GM20000 (cell line): ENCODE results near the gene KCNC1.

Source experiments
- DNase-seq: peaks from one replicate; pipeline ENCODE4 v3.0.0; 2012; ENCODE audit warnings: low spot score
- TF ChIP-seq, protein P1 (sequence below): IDR thresholded peaks from 2 replicates; pipeline ENCODE4 v1.5.1; 2012; ENCODE audit warnings: mild to moderate bottlenecking, control low read depth; ENCODE audit errors: extremely low read depth, missing control alignments

KCNC1 gene

DNA sequence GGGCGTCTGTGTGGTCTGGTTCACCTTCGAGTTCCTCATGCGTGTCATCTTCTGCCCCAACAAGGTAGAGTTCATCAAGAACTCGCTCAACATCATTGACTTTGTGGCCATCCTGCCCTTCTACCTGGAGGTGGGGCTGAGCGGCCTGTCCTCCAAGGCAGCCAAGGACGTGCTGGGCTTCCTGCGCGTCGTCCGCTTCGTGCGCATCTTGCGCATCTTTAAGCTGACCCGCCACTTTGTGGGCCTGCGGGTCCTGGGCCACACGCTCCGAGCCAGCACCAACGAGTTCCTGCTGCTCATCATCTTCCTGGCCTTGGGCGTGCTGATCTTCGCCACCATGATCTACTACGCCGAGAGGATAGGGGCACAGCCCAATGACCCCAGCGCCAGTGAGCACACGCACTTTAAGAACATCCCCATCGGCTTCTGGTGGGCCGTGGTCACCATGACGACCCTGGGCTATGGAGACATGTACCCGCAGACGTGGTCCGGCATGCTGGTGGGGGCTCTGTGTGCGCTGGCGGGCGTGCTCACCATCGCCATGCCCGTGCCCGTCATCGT, 37.3 kb downstream of the KCNC1 start:
- DNase-seq = no peak
- TF ChIP-seq, protein P1, sequence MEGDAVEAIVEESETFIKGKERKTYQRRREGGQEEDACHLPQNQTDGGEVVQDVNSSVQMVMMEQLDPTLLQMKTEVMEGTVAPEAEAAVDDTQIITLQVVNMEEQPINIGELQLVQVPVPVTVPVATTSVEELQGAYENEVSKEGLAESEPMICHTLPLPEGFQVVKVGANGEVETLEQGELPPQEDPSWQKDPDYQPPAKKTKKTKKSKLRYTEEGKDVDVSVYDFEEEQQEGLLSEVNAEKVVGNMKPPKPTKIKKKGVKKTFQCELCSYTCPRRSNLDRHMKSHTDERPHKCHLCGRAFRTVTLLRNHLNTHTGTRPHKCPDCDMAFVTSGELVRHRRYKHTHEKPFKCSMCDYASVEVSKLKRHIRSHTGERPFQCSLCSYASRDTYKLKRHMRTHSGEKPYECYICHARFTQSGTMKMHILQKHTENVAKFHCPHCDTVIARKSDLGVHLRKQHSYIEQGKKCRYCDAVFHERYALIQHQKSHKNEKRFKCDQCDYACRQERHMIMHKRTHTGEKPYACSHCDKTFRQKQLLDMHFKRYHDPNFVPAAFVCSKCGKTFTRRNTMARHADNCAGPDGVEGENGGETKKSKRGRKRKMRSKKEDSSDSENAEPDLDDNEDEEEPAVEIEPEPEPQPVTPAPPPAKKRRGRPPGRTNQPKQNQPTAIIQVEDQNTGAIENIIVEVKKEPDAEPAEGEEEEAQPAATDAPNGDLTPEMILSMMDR = no peak

DNA sequence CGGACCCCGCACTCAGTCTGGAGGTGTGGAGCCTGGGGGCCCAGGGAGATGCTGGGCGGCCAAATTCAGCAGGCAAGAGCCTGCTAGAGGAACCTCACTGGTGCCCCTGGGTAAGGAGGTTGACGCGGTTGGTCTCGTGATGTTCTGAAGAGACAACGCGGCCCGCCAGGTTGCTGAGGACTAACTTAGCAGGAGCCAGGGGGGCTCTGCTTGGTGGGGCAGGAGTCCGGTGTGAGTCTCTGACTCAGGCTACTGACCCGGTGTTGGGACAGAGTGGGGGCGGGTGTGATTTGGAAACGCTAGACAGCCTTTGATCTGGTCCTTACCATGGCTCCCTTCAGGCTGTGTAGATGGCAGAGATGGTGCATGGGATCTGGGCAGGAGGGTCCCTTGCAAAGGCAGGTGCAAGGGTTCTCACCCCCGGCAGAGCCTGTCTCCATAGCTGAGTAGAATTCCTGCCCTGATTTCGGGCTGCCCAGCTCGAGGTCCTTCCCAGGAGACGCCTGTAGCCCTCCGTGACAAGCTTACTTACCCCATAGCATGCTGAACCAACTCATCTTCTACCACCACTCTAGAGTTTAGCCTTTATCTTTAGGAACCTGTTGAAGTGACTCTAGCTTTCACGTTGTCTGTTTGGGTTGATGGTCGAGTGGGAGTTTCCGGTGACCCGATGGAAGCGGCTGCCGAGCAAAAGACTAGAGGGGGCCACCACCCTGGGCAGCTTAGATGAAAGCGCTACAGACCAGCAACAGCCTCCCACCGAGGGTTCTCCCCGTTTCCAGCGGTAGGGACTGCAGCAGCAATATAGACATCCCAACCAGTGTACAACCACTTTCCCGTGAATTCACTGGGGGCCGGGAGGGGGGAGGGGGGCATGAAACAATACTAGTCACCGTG, 38.4 kb downstream of the KCNC1 start:
- TF ChIP-seq, protein P1 = no peak
- DNase-seq = no peak

DNA sequence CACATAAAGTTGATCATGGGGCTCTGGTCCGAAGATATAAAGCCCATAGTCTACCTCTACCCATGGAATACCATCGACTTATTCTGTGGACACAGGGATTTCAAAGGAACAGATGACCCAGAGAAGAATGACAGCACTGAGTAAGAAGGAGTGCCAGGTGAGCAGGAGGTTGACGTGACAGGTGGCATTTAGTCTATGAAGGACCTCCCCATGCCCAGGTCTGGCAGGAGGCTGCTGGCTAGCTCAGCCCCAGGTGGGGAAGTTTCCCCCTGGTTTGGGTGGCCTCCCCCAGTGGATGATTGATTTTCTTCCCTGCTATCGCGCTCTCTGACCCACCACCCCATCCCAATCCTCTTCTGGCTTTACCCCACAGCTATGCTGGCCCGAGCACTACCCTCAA, 39.1 kb downstream of the KCNC1 start:
- no peak for DNase-seq
- TF ChIP-seq, protein P1 = no peak

DNA sequence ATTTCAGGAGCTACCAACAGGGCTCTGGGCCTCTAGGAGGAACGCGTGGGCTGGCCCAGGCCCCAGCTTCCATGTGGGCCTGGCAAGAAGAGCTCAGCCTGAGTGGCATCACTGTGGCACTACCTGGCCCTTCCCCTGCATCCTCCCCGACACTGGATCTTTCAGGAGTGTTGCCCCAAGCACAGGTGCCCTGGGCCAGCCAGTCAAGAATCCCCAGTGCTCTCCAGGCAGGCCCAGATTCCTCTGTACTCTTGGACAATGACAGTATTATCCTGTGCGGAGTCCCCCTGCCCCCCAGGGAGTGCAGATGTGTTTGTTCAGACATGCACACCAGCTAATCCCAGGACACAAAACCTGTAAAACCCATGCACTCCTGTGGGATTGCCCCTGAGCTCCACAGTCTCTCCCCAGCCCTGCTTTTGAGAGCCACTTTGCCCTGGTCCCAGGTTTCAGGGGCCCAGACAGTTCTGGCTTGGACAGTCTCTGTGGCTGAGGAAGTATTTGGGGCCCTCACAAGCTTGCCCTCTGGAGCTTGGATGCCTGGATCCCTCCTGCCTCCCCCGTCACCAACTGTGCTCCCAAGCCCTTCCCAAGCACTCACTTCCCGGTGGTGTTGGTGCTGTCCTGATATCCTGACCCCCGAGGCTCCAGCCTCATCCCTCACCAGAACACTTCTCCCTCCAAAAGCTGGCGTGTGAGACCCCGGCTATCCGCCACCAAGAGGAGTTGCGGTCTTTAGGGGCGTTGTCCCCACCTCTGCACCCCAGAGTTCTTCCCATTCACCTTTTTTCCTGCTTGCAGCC, 39.9 kb downstream of the KCNC1 start:
- TF ChIP-seq, protein P1 = no peak
- DNase-seq = no peak

DNA sequence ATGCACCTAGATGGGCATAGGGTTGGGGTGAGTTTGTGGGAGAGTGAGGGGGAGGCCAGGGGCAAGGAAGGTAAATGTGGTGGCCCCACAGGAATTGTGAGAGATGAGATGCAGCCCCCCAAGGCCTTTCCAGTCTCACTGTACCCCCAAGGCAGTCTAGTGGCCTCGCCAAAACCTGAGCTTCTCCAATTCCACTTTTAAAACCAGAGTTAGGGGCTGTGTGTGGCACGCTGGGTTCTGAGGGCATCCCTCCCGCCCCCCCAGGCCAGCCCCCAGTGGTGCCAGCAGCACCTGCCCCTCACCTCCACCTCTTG, 40.4 kb downstream of the KCNC1 start:
- TF ChIP-seq, protein P1 = no peak
- DNase-seq = no peak

DNA sequence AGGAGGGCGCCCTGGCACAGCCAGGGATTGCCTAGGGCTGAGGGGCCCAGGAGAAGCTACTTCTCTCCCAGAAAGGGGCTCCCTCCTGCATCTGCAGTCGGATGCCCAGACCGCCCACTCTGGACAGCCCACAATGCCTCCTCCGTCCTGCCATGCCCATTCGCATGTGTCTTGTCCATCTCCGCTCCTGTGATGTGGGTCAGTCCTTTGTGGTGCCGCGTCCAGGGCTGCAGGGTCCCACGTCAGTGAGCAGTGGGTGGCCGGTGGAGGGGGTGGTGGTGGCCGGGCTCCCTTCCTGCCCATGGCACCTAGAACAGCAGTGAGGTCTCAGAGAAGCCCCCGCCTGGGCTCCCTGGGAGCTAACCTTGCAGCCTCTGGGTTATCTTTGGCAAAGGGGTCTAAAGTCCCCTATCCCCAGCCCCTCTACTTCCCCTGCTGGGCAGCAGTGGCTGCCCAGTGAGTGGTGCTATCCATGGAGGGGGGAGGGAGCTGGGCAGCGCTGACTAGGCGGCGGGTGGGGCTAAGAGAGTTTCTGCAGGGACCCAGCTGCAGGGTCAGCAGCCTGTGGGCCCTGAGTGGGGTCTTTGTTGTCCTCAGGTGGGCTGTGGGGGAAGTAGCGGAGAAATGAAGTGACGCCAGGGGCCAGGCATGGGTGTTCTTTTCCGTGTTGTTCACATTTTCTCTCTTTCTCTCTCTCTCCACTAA, 41.1 kb downstream of the KCNC1 start:
- DNase-seq = no peak
- TF ChIP-seq, protein P1 = no peak
